H1 (cell line): ENCODE data around the gene NELFA. TPM values are rescaled to one million over a fixed set of nuclear protein-coding genes. Genes with fewer than 3 reads are reported as not detected.

ENCODE experiments used
- CTCF ChIA-PET: fragments of 300-600 bp; sonication (Branson Sonifier 250); formaldehyde crosslinking; loops from one replicate; lab custom pipeline; 2021; ENCODE audit not compliant: partially characterized antibody; lab: Charles Lee
- POLR2A ChIA-PET: fragments of 300-600 bp; sonication (Branson Sonifier 250); formaldehyde crosslinking; loops from one replicate; lab custom pipeline; 2021; ENCODE audit warnings: inconsistent platforms; ENCODE audit not compliant: partially characterized antibody; lab: Charles Lee
- DNase-seq, 2 experiments: peaks; one replicate each; pipeline versions ENCODE4 v3.0.0 to v3.0.0-alpha.2; 2010 to 2022; ENCODE audit warnings: low spot score in 2 of 2, low read depth in 1 of 2, mixed read lengths in 1 of 2
- FAIRE-seq: peaks from 2 replicates; lab custom pipeline; 2011; peaks lifted over from hg19 to GRCh38; lab: Jason Lieb, UNC
- H2AFZ ChIP-seq: 2 replicates; pipeline ENCODE4 v1.8.1; 2012; ENCODE audit warnings: low read length, inconsistent platforms
- H2AK5ac ChIP-seq: 2 replicates; pipeline ENCODE4 v1.6.1; 2013; ENCODE audit warnings: low read depth, low read length
- H2BK120ac ChIP-seq: replicated peaks from 2 replicates; pipeline ENCODE3; 2013; ENCODE audit warnings: low read depth, low read length, inconsistent platforms
- H2BK12ac ChIP-seq: 2 replicates; pipeline ENCODE4 v1.6.1; 2013; ENCODE audit warnings: low read depth, low read length
- H2BK15ac ChIP-seq: 2 replicates; pipeline ENCODE4 v1.6.1; 2013; ENCODE audit warnings: low read length
- H2BK20ac ChIP-seq: 2 replicates; pipeline ENCODE4 v1.6.1; 2013; ENCODE audit warnings: low read length
- H2BK5ac ChIP-seq: 2 replicates; pipeline ENCODE4 v1.6.1; 2013; ENCODE audit warnings: low read depth, low read length
- H3K14ac ChIP-seq: 2 replicates; pipeline ENCODE4 v1.6.1; 2013; ENCODE audit warnings: inconsistent platforms; ENCODE audit not compliant: insufficient read length
- H3K18ac ChIP-seq: 2 replicates; pipeline ENCODE4 v1.6.1; 2013; ENCODE audit warnings: low read length; ENCODE audit errors: extremely low read depth
- H3K23ac ChIP-seq: 2 replicates; pipeline ENCODE4 v1.6.1; 2013; ENCODE audit warnings: inconsistent platforms; ENCODE audit not compliant: insufficient read length
- H3K23me2 ChIP-seq: 2 replicates; pipeline ENCODE4 v1.6.1; 2013; ENCODE audit warnings: low read depth, low read length
- H3K27ac ChIP-seq: 2 replicates; pipeline ENCODE4 v1.6.1; 2011; ENCODE audit warnings: low read depth, low read length, inconsistent platforms
- H3K27me3 ChIP-seq, 4 experiments: replicated peaks in 1 of 4; 1 replicate in 1 of 4; 2 replicates in 3 of 4; pipeline versions ENCODE4 v1.6.1 to v1.8.1; 2011 to 2013; ENCODE audit warnings: low read length in 3 of 4, mild to moderate bottlenecking in 3 of 4, inconsistent platforms in 2 of 4, mixed read lengths in 2 of 4, moderate library complexity in 1 of 4; ENCODE audit not compliant: control insufficient read depth in 3 of 4, insufficient read depth in 3 of 4; ENCODE audit errors: extremely low read depth in 1 of 4
- H3K36me3 ChIP-seq, 4 experiments: 2 replicates each; pipeline versions ENCODE4 v1.6.1 to v1.8.1; 2011 to 2013; ENCODE audit warnings: mild to moderate bottlenecking in 4 of 4, low read length in 3 of 4, moderate library complexity in 2 of 4, control low read depth in 1 of 4, inconsistent platforms in 1 of 4; ENCODE audit not compliant: insufficient read depth in 4 of 4, control insufficient read depth in 2 of 4
- H3K4ac ChIP-seq: replicated peaks from 2 replicates; pipeline ENCODE3; 2013; ENCODE audit warnings: low read length, low read depth, mixed read lengths, inconsistent platforms; ENCODE audit not compliant: insufficient read length
- H3K4me1 ChIP-seq, 4 experiments: replicated peaks in 1 of 4; 1 replicate in 1 of 4; 2 replicates in 3 of 4; pipeline versions ENCODE4 v1.6.1 to v1.8.1; 2011 to 2013; ENCODE audit warnings: low read length in 3 of 4, inconsistent platforms in 2 of 4, mixed read lengths in 1 of 4; ENCODE audit not compliant: insufficient read depth in 4 of 4, control insufficient read depth in 3 of 4
- H3K4me2 ChIP-seq, 2 experiments: 2 replicates each; pipeline versions ENCODE4 v1.6.1 to v1.8.1; 2011 to 2013; ENCODE audit warnings: low read depth in 2 of 2, low read length in 2 of 2, control low read depth in 1 of 2, inconsistent platforms in 1 of 2, mild to moderate bottlenecking in 1 of 2; ENCODE audit not compliant: insufficient read depth in 1 of 2
- H3K4me3 ChIP-seq, 4 experiments: fragments of 200-600, 300-600 bp in 1 of 4; sonication (generic), shearing (Covaris generic), sonication (Bioruptor Twin) in 1 of 4; 2 replicates each; pipeline versions ENCODE4 v1.5.1 to v1.8.1; 2011 to 2016; ENCODE audit warnings: low read length in 4 of 4, low read depth in 3 of 4, control low read depth in 2 of 4, inconsistent platforms in 2 of 4, mild to moderate bottlenecking in 2 of 4, mixed read lengths in 1 of 4, moderate library complexity in 1 of 4; ENCODE audit not compliant: insufficient read depth in 2 of 4; ENCODE audit errors: extremely low read depth in 1 of 4
- H3K56ac ChIP-seq: replicated peaks from 2 replicates; pipeline ENCODE3; 2013; ENCODE audit warnings: low read depth, mild to moderate bottlenecking, mixed read lengths, low read length, inconsistent platforms; ENCODE audit not compliant: insufficient read length
- H3K79me1 ChIP-seq: 2 replicates; pipeline ENCODE4 v1.6.1; 2013; ENCODE audit warnings: low read depth, low read length, control low read depth
- H3K79me2 ChIP-seq, 2 experiments: 2 replicates each; pipeline versions ENCODE4 v1.6.1 to v1.8.1; 2012 to 2013; ENCODE audit warnings: low read length in 2 of 2, mild to moderate bottlenecking in 2 of 2, inconsistent platforms in 1 of 2; ENCODE audit not compliant: insufficient read depth in 2 of 2, control insufficient read depth in 1 of 2
- H3K9ac ChIP-seq, 4 experiments: replicated peaks in 1 of 4; 1 replicate in 1 of 4; 2 replicates in 3 of 4; pipeline versions ENCODE4 v1.6.1 to v1.8.1; 2011 to 2013; ENCODE audit warnings: low read depth in 3 of 4, low read length in 3 of 4, control low read depth in 2 of 4, mild to moderate bottlenecking in 2 of 4, moderate library complexity in 2 of 4, inconsistent platforms in 1 of 4; ENCODE audit errors: extremely low read depth in 1 of 4
- H3K9me3 ChIP-seq, 2 experiments: 2 replicates each; pipeline versions ENCODE4 v1.6.1 to v1.8.1; 2012 to 2013; ENCODE audit warnings: mild to moderate bottlenecking in 2 of 2, moderate library complexity in 2 of 2, control low read depth in 1 of 2, inconsistent platforms in 1 of 2, low read depth in 1 of 2, low read length in 1 of 2, mixed read lengths in 1 of 2; ENCODE audit not compliant: insufficient read depth in 2 of 2
- H4K20me1 ChIP-seq, 2 experiments: replicated peaks in 1 of 2; 2 replicates each; pipeline versions ENCODE3 to v1.8.1; 2011 to 2013; ENCODE audit warnings: inconsistent platforms in 2 of 2, low read length in 2 of 2, mild to moderate bottlenecking in 1 of 2; ENCODE audit not compliant: insufficient read depth in 2 of 2, control insufficient read depth in 1 of 2
- H4K5ac ChIP-seq: 2 replicates; pipeline ENCODE4 v1.6.1; 2013; ENCODE audit warnings: low read length, low read depth, mixed read lengths, inconsistent platforms; ENCODE audit not compliant: insufficient read length
- H4K8ac ChIP-seq: 2 replicates; pipeline ENCODE4 v1.8.0; 2013; ENCODE audit warnings: mild to moderate bottlenecking, moderate library complexity, low read length, inconsistent platforms; ENCODE audit not compliant: insufficient read depth; ENCODE audit errors: extremely low read depth
- H4K91ac ChIP-seq: replicated peaks from 2 replicates; pipeline ENCODE3; 2013; ENCODE audit warnings: low read length, mixed read lengths, inconsistent platforms; ENCODE audit not compliant: insufficient read length
- ATF2 ChIP-seq: IDR thresholded peaks from 2 replicates; pipeline ENCODE4 v1.6.1; 2012; ENCODE audit warnings: low read length, inconsistent platforms
- CBX8 ChIP-seq: fragments of 300-800, 300-1000 bp; sonication (generic); IDR thresholded peaks from 2 replicates; pipeline ENCODE4 v1.7.1; 2016; ENCODE audit warnings: low read depth, low read length, borderline replicate concordance
- E2F6 ChIP-seq: IDR thresholded peaks from 2 replicates; pipeline ENCODE4 v1.6.1; 2012; ENCODE audit warnings: inconsistent platforms
- EP300 ChIP-seq, 2 experiments: IDR thresholded peaks; 1 replicate in 1 of 2; 2 replicates in 1 of 2; pipeline ENCODE4 v1.6.1; 2011 to 2012; ENCODE audit warnings: low read depth in 2 of 2, low read length in 2 of 2, mild to moderate bottlenecking in 2 of 2, borderline replicate concordance in 1 of 2, inconsistent platforms in 1 of 2, moderate library complexity in 1 of 2
- EZH2 ChIP-seq: fragments of 200-600 bp; sonication (generic); IDR thresholded peaks from 2 replicates; pipeline ENCODE4 v1.7.1; 2012; ENCODE audit warnings: low read depth, mild to moderate bottlenecking, moderate library complexity, low read length, inconsistent platforms; ENCODE audit not compliant: severe bottlenecking
- KDM5A ChIP-seq: fragments of 200-600 bp; IDR thresholded peaks from 2 replicates; pipeline ENCODE4 v1.7.1; 2012; ENCODE audit warnings: mild to moderate bottlenecking, low read length, inconsistent platforms, mixed read lengths
- PHF8 ChIP-seq: fragments of 200-600 bp; sonication (generic); conservative IDR thresholded peaks from 2 replicates; pipeline ENCODE4 v1.7.1; 2012; ENCODE audit warnings: low read depth, mild to moderate bottlenecking, inconsistent platforms, low read length, moderate library complexity
- POLR2A ChIP-seq, 2 experiments: IDR thresholded peaks; 1 replicate in 1 of 2; 2 replicates in 1 of 2; pipeline ENCODE4 v1.6.1; 2011; ENCODE audit warnings: low read depth in 2 of 2, low read length in 2 of 2, mild to moderate bottlenecking in 2 of 2; ENCODE audit errors: control extremely low read depth in 1 of 2
- SIX5 ChIP-seq: IDR thresholded peaks from 2 replicates; pipeline ENCODE4 v1.6.1; 2011; ENCODE audit warnings: mild to moderate bottlenecking, low read depth, low read length
- TAF1 ChIP-seq: IDR thresholded peaks from 2 replicates; pipeline ENCODE4 v1.6.1; 2011; ENCODE audit warnings: mild to moderate bottlenecking, low read depth, low read length
- TAF7 ChIP-seq: optimal IDR thresholded peaks from 2 replicates; pipeline ENCODE3; 2011; ENCODE audit warnings: low read depth, mild to moderate bottlenecking, inconsistent platforms, low read length, moderate library complexity, borderline replicate concordance
- WGBS, 2 experiments: shearing (Covaris generic) in 1 of 2; methylation state at CpG; one replicate each; pipeline versions ENCODE4 v1.1.6 to v1.1.7; 2013 to 2015; ENCODE audit warnings: low lambda C conversion rate in 2 of 2, mixed read lengths in 2 of 2, inconsistent platforms in 1 of 2, low coverage in 1 of 2, missing lambda C conversion rate in 1 of 2; ENCODE audit not compliant: insufficient replicate concordance in 2 of 2, insufficient coverage in 1 of 2, insufficient read length in 1 of 2; ENCODE audit errors: extremely low coverage in 1 of 2, missing lambda C conversion rate in 1 of 2; 5-methylcytosine and 5-hydroxymethylcytosine counted together
- polyA plus RNA-seq, 7 experiments: library from polyadenylated mRNA; depleted of rRNA in 3 of 7; stranded (reverse) in 5 of 7; unstranded in 2 of 7; fragments of >200 nt in 5 of 7; fragments of 200-250 nt in 2 of 7; gene quantifications; 1 replicate in 5 of 7; 2 replicates in 1 of 7; 4 replicates in 1 of 7; pipeline versions ENCODE4 v1.2.1 to v1.2.3, GENCODE V29; 2011 to 2013; ENCODE audit warnings: missing spikeins in 2 of 7, mixed read lengths in 2 of 7
- total RNA-seq: library from RNA; stranded (reverse); fragmentation: NEBNext Ultra II Directional; extraction: Animal tissue kit (Norgen Biotek cat#: 25700); gene quantifications from 2 replicates; pipeline ENCODE4 v1.2.1, GENCODE V29; 2021

The NELFA gene
- total and polyA plus RNA-seq, 2 of the 8 experiments (the other 6 are each of a cell fraction or from before 2014, with no cell fraction given) = 41.8 to 57.5 TPM

GRCh38 chr4:1967512-1968149, 41.1 kb downstream of the NELFA start:
- Histone ChIP-seq H3K27ac (no peak overlapping the region), H3K14ac (no peak overlapping the region), H3K79me1 (no peaks in the 10 kb centered on the region), H3K23me2 (no peaks in the 10 kb centered on the region), H3K4ac (no peak overlapping the region), H3K4me2 (no peak overlapping the region), H4K20me1 (peaks cover 2 to 5% of the 10 kb centered on the region in 2 experiments), H4K8ac (no peak overlapping the region), H2AFZ (no peak overlapping the region), H2BK120ac (no peak overlapping the region), H3K23ac (no peak overlapping the region), H3K79me2 (no peaks in the 10 kb centered on the region), H2BK12ac (no peak overlapping the region), H3K36me3 (peaks cover 3 to 25% (median 9%) of the 10 kb centered on the region in 4 experiments; a peak in 7 of 8 replicates), H4K91ac (no peak overlapping the region), H3K56ac (no peak overlapping the region), H3K27me3 (no peaks in the 10 kb centered on the region), H3K9ac (no peak overlapping the region), H2BK5ac (no peak overlapping the region), H3K18ac (no peak overlapping the region), H3K9me3 (no peaks in the 10 kb centered on the region), H2AK5ac (no peak overlapping the region), H4K5ac (no peak overlapping the region), H3K4me1 (no peaks in the 10 kb centered on the region; a peak in 2 of 7 replicates), H2BK20ac (no peak overlapping the region), H3K4me3 (no peak overlapping the region), H2BK15ac (no peak overlapping the region)
- DNase-seq = no peak
- FAIRE-seq = no peak
- CTCF ChIA-PET = interaction anchor here (1.3 kb wide), 1 partner anchor 44 kb away, joined by 3 read pairs; no protein-coding TSS in a partner anchor
- POLR2A ChIA-PET = no interaction called here
- WGBS, 2 experiments = 92% methylated on average over 5 of the region's 5 CpGs; no CpG with 5 or more reads in 1 of the 2 experiments
- TF ChIP-seq PHF8 (no peak), CBX8 (no peak), EP300 (IDR thresholded peaks at IDR 0.05; ENCODE audit: borderline replicate concordance in 1 of 2, low read depth in 2 of 2, low read length in 2 of 2) (no peak), TAF7 (no peak), POLR2A (IDR thresholded peaks at IDR 0.05; ENCODE audit: control extremely low read depth in 1 of 2, low read depth in 2 of 2, low read length in 2 of 2) (no peak), ATF2 (no peak), TAF1 (no peak), SIX5 (no peak), E2F6 (no peak), KDM5A (no peak), EZH2 (no peak)
